Dedifferentiated amniotic fluid mesenchymal stem cell (primary cell): Measurements from ENCODE around the gene CTBP2.
"Not testable (repeated sequence)": the region's sequence is repeated elsewhere in the genome, so short reads cannot be mapped to it uniquely, and the experiment has no call there.

ENCODE experiments used
- DNase-seq: peaks from one replicate; pipeline ENCODE4 v3.0.0-alpha.2; 2016; ENCODE audit errors: extremely low spot score

The CTBP2 gene

GRCh38 chr10:124997771-124998623 lies 162.4 kb downstream of the CTBP2 start:
- DNase-seq, result no peak

GRCh38 chr10:124997306-124997705 lies 163.1 kb downstream of the CTBP2 start:
- DNase-seq, result no peak

GRCh38 chr10:124996854-124997215 lies 163.5 kb downstream of the CTBP2 start:
- no peak for DNase-seq

- DNase-seq, result no peak
These were observed 164.1 kb downstream of the CTBP2 start for GRCh38 chr10:124996127-124996853.

GRCh38 chr10:124995605-124996004 lies 164.8 kb downstream of the CTBP2 start:
- DNase-seq, result no peak

GRCh38 chr10:124994573-124995473 lies 165.5 kb downstream of the CTBP2 start:
- DNase-seq, result no peak

GRCh38 chr10:124993736-124994451 lies 166.5 kb downstream of the CTBP2 start:
- no peak for DNase-seq

- no peak for DNase-seq
These were observed 167.0 kb downstream of the CTBP2 start for GRCh38 chr10:124993345-124993708.

GRCh38 chr10:124992462-124993344 lies 167.7 kb downstream of the CTBP2 start:
- DNase-seq, result peak; percentile 40

- no peak for DNase-seq
These were observed 168.5 kb downstream of the CTBP2 start for GRCh38 chr10:124991835-124992234.

- no peak for DNase-seq
These were observed 169.4 kb downstream of the CTBP2 start for GRCh38 chr10:124990671-124991625.

GRCh38 chr10:124989526-124989925 lies 170.8 kb downstream of the CTBP2 start:
- no peak for DNase-seq

- DNase-seq, result not testable (repeated sequence)
These were observed 171.6 kb downstream of the CTBP2 start for GRCh38 chr10:124988753-124989152.

GRCh38 chr10:124987788-124988187 lies 172.6 kb downstream of the CTBP2 start:
- DNase-seq, result no peak

- no peak for DNase-seq
These were observed 175.2 kb downstream of the CTBP2 start for GRCh38 chr10:124985162-124985561.

- no peak for DNase-seq
These were observed 176.0 kb downstream of the CTBP2 start for GRCh38 chr10:124984376-124984775.

- DNase-seq, result no peak
These were observed 177.0 kb downstream of the CTBP2 start for GRCh38 chr10:124983321-124983720.

- no peak for DNase-seq
These were observed 182.0 kb downstream of the CTBP2 start for GRCh38 chr10:124978376-124978725.

- DNase-seq, result no peak
These were observed 182.6 kb downstream of the CTBP2 start for GRCh38 chr10:124977648-124978375.
